ENCODE results near the gene PPP4C.

PPP4C gene

DNA sequence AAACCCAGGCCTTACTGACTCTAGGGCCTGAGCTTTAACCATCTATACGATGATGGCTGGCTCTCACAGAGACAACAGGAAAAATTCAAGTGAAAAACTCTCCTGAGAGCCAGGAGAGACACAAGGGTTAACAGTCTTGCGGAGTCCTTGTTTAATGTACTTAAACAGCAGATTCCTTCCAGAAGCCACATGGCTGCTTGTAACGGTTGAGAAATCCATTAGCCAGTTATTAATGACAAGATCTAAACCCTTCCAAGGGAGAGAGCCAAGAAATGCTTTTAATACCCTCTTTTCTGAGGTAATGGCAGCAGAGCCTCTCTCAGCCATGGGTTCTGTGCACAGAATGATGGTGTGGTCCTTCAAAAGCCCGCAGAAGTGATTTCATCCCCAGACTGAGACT, 15.4 kb upstream of the PPP4C start:
- no peak for DNase-seq

GRCh38 chr16:30060836-30061554, 14.8 kb upstream of the PPP4C start:
- no peak for DNase-seq

DNA sequence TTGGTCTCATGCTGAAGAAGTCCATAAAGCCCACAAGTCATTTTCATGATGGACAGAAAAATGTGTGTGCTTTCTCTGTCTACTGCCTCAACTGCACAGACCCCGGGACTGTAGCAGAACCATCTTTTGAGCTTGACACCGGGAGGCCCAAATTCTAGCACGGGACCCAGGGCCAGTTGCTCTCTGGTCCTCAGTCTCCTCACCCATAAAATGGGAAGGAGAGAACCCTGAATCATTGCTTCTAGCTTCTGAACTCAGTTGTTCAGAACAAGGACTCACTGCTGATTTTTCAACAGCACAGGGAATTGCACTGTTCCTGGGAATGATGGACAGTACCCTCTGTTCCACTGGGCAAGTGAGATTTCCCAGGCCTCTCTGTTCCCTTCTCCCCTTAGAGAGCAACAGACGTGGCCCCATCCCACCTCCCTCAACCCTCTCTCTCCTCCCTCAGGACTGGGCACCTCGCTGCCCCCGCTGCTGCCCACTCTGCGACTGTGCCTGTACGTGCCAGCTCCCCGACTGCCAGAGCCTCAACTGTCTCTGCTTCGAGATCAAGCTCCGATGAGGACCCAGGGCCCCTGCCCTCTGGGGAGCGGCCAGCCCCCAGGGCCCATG, 12.4 kb upstream of the PPP4C start:
- DNase-seq = no peak

GRCh38 chr16:30063893-30064728, 11.7 kb upstream of the PPP4C start:
- DNase-seq = peak; percentile 46

DNA sequence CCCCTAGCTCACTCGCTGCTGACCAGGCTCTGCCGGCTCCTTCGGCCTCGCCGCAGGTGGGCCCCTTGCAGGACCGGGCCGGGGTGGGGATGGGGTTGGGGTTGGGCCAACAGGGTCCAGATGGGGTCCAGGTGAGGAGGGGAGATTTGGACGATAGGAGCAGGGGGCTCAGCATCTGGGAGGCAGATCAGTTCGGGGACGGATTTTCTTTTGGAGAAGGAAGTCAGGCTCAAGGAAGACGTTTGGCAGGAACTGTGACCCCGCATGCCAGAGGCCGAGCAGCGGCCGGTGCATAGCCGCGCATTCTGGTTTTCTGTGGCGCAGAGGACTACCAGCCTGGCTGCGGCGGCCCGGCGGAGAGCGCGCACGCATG, 11.1 kb upstream of the PPP4C start:
- no peak for DNase-seq

- peak; percentile 90 for DNase-seq
These were observed 10.5 kb upstream of the PPP4C start, which contains the start of gene ALDOA for GRCh38 chr16:30065102-30065942. TSS of gene ALDOA (plus strand) at chr16:30065760. CDS start at chr16:30066898, 1,138 bp downstream.

DNA sequence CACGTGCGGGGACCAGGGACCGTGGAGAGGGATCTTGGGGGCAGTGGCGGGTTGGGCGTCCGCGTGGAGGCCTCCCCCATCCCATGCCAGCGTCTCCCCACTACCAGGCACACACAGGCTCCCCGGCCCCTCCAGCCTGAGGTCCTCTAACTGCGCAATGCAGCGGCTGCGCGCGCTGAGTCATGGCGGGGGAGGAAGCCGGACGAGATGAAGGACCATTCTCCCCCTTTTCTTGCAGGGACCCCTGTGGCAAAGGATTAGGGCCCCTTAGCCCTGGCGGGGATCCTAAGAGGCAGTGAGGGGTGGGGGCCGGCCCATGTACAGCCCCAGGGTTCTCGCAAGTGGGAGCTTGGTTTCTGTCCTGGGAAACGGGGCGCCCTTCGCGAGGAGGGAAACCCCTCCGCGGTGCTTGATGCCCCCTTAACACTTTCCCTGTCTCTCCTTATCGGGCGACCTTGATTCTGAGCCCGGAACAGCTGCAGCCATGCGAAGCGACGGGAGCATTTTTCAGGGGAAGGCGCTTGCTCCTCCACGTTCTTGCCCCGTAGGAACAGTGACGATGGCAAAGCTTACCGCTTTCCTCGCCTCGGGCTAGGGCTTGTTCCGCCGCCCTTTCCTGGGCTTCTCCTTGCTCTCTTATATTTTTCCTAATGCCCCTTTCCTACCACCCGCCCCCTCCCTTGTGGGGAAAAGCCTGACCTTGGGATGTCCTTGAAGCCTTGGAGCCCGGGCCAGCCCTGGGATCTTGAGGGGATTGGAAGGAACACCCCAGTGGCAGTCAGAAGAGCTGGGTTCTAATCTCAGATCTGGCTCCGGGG, 9.6 kb upstream of the PPP4C start:
- peak; percentile 23 for DNase-seq

- no peak for DNase-seq
These were observed 8.8 kb upstream of the PPP4C start for GRCh38 chr16:30066761-30067583.

- no peak for DNase-seq
These were observed 8.2 kb upstream of the PPP4C start for GRCh38 chr16:30067584-30067916.

DNA sequence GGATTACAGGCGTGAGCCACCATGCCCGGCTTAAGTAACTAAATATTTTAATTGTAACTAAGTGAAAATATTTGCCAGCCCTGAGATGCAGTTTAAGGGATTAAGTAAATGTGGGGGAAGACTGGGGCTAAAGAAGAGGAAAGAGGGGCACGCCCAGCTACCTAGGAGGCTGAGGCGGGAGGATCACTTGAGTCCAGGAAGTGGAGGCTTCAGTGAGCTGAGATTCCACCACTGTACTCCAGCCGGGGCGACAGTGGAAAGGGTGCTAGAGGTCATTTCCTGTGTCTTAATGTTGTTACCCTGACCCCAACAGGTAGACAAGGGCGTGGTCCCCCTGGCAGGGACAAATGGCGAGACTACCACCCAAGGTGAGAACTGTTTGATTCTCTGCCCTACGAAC, 7.5 kb upstream of the PPP4C start:
- DNase-seq = no peak

DNA sequence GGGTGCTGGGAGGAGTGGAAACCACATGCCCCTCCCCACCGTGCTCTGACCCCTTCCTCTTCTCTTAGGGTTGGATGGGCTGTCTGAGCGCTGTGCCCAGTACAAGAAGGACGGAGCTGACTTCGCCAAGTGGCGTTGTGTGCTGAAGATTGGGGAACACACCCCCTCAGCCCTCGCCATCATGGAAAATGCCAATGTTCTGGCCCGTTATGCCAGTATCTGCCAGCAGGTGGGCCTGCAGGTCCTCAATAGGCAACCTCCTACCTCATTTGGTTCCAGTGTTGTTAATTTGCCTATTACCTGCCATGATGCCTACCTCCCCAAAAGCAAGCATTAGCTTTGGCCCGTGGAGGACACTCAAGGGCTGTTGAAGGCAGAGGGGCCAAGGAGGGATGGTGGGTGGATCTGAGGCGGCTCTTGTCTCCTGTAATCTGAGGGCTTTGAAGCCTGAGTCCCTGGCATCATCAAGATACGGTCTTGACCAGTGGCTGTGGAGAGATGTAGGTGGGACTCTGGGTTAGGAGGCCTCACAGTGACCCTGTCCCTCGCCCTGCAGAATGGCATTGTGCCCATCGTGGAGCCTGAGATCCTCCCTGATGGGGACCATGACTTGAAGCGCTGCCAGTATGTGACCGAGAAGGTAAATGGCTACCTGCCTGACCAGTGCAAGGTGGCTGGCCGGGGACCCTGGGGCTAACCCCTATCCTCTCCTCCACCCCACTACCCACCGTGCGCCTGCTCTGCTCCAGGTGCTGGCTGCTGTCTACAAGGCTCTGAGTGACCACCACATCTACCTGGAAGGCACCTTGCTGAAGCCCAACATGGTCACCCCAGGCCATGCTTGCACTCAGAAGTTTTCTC, 6.8 kb upstream of the PPP4C start:
- DNase-seq = peak; percentile 57

DNA sequence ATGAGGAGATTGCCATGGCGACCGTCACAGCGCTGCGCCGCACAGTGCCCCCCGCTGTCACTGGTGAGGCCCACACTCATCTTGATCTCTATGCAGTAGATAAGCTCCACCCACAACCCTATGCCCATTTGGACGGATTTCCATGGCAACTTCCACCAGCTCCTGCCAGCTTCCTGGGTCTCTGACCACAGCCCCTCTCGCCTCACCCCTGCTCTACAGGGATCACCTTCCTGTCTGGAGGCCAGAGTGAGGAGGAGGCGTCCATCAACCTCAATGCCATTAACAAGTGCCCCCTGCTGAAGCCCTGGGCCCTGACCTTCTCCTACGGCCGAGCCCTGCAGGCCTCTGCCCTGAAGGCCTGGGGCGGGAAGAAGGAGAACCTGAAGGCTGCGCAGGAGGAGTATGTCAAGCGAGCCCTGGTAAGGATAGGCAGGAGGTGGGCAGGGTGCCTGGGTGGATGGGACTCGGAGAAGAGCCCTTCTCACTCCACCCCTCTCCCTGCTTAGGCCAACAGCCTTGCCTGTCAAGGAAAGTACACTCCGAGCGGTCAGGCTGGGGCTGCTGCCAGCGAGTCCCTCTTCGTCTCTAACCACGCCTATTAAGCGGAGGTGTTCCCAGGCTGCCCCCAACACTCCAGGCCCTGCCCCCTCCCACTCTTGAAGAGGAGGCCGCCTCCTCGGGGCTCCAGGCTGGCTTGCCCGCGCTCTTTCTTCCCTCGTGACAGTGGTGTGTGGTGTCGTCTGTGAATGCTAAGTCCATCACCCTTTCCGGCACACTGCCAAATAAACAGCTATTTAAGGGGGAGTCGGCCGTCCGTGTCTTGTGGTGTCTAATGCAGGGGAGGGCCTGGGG, 6.0 kb upstream of the PPP4C start:
- DNase-seq = no peak

DNA sequence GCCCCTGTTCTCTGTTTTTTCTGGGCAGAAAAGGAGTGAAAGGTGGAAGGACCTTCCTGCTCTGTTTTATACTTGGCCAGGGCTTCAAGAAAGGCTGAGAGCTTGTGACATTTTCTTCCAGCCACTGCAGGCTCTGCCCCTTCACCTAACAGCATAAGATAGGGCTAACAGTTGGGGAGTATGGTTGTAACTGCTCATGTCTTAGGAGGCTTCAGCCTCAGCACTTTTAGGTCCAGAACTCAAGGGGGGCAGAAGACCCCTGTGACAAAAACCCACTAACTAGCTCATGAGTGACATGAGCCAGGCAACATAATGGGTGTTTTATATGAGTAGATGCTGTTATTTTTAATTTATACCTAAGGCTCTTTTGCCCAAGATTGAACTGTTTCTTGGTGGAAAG, 5.3 kb upstream of the PPP4C start:
- DNase-seq = no peak

- DNase-seq = no peak
These were observed 540 bp downstream of the PPP4C start for GRCh38 chr16:30076276-30076791.

GRCh38 chr16:30077656-30078055, 1.9 kb downstream of the PPP4C start:
- DNase-seq = no peak

GRCh38 chr16:30078744-30079143, 3.0 kb downstream of the PPP4C start:
- DNase-seq = no peak

DNA sequence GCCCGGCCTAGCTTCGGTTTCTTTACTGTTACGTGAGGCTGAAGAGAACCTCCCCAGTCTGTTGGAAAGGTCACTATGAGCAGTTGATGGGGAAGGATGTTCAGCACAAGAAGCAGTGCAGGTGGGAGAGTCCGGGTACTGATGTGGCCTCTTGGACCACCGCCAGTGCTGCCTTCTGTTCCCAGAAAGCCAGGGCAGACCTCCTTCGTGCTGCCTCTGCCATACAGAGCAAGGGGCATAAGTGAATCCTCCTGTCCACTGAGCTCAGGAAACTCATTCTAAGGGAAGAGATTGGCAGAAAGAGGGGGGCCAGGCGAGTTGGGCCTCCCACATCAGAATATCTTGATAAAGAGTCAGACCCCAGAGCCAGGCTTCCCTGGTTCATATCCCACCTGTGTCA, 3.7 kb downstream of the PPP4C start:
- DNase-seq = no peak

GRCh38 chr16:30082545-30083090, 6.8 kb downstream of the PPP4C start:
- DNase-seq = no peak

Data from effector CD4-positive, alpha-beta T cell (primary cell).